ENCODE data around the gene YIPF2.

DNA sequence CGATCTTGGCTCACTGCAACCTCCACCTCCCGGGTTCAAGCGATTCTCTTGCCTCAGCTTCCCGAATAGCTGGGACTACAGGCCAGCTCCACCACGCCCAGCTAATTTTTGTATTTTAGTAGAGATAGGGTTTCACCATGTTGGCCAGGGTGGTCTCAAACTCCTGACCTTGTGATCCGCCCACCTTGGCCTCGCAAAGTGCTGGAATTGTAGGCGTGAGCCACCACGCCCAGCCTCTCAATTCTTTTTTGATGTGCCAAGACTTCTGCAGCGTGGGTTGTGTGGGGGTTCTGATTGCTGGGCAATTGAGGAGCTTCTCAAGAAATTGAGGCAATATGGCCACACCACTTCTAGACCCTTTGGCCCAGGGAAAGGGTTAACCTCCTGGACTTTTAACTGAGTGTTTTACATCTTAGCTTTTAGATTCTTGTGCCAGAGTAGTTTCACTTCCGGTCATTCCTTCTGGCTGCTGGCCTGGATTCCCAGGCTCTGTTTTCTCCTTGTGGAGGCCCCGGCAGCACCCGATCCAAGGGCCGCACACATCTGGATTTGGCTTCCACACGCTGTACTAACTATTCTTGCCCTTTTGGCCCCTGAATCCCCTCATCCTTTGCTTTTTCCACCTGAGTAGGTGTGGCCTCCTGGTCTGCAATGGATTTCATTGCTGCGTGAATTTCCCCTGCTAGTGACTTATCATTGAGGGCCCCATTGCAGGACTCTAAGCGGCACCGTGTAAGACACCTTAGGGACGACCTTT lies 47.1 kb upstream of the YIPF2 start:
- TF ChIP-seq MEF2B (IDR thresholded peaks at IDR 0.05; ENCODE audit: partially characterized antibody, poor library complexity, severe bottlenecking), result no peak
- no peak for TF ChIP-seq SREBF1 (IDR thresholded peaks at IDR 0.05; ENCODE audit: low read length)
- no peak for TF ChIP-seq POLR2AphosphoS5 (IDR thresholded peaks at IDR 0.05; ENCODE audit: low read length)
- TF ChIP-seq EZH2 (IDR thresholded peaks at IDR 0.05; ENCODE audit: borderline replicate concordance, control insufficient read depth, low read depth, low read length), result no peak
- no peak for TF ChIP-seq SUZ12 (IDR thresholded peaks at IDR 0.05; ENCODE audit: unreplicated experiment)
- TF ChIP-seq, protein P1, sequence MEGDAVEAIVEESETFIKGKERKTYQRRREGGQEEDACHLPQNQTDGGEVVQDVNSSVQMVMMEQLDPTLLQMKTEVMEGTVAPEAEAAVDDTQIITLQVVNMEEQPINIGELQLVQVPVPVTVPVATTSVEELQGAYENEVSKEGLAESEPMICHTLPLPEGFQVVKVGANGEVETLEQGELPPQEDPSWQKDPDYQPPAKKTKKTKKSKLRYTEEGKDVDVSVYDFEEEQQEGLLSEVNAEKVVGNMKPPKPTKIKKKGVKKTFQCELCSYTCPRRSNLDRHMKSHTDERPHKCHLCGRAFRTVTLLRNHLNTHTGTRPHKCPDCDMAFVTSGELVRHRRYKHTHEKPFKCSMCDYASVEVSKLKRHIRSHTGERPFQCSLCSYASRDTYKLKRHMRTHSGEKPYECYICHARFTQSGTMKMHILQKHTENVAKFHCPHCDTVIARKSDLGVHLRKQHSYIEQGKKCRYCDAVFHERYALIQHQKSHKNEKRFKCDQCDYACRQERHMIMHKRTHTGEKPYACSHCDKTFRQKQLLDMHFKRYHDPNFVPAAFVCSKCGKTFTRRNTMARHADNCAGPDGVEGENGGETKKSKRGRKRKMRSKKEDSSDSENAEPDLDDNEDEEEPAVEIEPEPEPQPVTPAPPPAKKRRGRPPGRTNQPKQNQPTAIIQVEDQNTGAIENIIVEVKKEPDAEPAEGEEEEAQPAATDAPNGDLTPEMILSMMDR (IDR thresholded peaks at IDR 0.05 in 2 of 3, conservative IDR thresholded peaks at IDR 0.05 in 1 of 3; ENCODE audit: control insufficient read depth in 2 of 3, extremely low read depth in 1 of 3, insufficient read depth in 1 of 3, low read depth in 3 of 3, low read length in 3 of 3), result no peak
- TF ChIP-seq ZNF622 (IDR thresholded peaks at IDR 0.05), result no peak
- TF ChIP-seq RFX5 (IDR thresholded peaks at IDR 0.05; ENCODE audit: low read depth, low read length), result no peak
- no peak for TF ChIP-seq BRCA1 (IDR thresholded peaks at IDR 0.05; ENCODE audit: low read depth, low read length)
- no peak for TF ChIP-seq ZNF24 (IDR thresholded peaks at IDR 0.05)
- no peak for TF ChIP-seq TAF1 (IDR thresholded peaks at IDR 0.05; ENCODE audit: borderline replicate concordance, low read depth, low read length)
- TF ChIP-seq KLF5 (IDR thresholded peaks at IDR 0.05; ENCODE audit: partially characterized antibody), result no peak
- TF ChIP-seq MEF2A (IDR thresholded peaks at IDR 0.05; ENCODE audit: insufficient read depth, low read depth, low read length), result no peak
